Measurements from ENCODE around the gene KIAA0930.

The KIAA0930 gene

GRCh38 chr22:45166932-45167331 is 73.8 kb downstream of the KIAA0930 start:
- Histone ChIP-seq H3K9ac (ENCODE audit: low read length) (no peak overlapping the region), H3K9me3 (ENCODE audit: insufficient read depth, low read length) (no peaks in the 10 kb centered on the region), H3K4me3 (ENCODE audit: insufficient read depth, low read length, poor library complexity, severe bottlenecking) (no peak overlapping the region), H3K27ac (ENCODE audit: low read depth, low read length) (no peak overlapping the region), H3K36me3 (ENCODE audit: low read length) (peaks cover 39% of the 10 kb centered on the region), H4K20me1 (ENCODE audit: low read depth, low read length) (peaks cover 8% of the 10 kb centered on the region; the same call in 1 of the 2 replicates), H3K27me3 (ENCODE audit: low read length) (no peaks in the 10 kb centered on the region), H3F3A (ENCODE audit: insufficient read depth) (no peaks in the 10 kb centered on the region), H2AFZ (ENCODE audit: low read depth, low read length, severe bottlenecking) (no peak overlapping the region), H3K9me2 (replicated peaks; ENCODE audit: insufficient read depth, low read length) (no peaks in the 10 kb centered on the region), H3K79me2 (ENCODE audit: insufficient read depth, low read length) (peaks cover 90% of the 10 kb centered on the region), H3K4me2 (ENCODE audit: low read depth, low read length, poor library complexity, severe bottlenecking) (no peak overlapping the region)
- TF ChIP-seq EZH2phosphoT487 (conservative IDR thresholded peaks at IDR 0.05; ENCODE audit: low read length) = no peak
- TF ChIP-seq CTCF (IDR thresholded peaks at IDR 0.05; ENCODE audit: insufficient read depth, low read length, poor library complexity, severe bottlenecking) = no peak

GRCh38 chr22:45164270-45165088 is 76.2 kb downstream of the KIAA0930 start:
- Histone ChIP-seq H4K20me1 (ENCODE audit: low read depth, low read length) (peaks cover 8% of the 10 kb centered on the region; the same call in 1 of the 2 replicates), H3K79me2 (ENCODE audit: insufficient read depth, low read length) (peaks cover 89% of the 10 kb centered on the region)
- TF ChIP-seq CTCF (IDR thresholded peaks at IDR 0.05; ENCODE audit: insufficient read depth, low read length, poor library complexity, severe bottlenecking) (no peak), EZH2phosphoT487 (conservative IDR thresholded peaks at IDR 0.05; ENCODE audit: low read length) (no peak)

GRCh38 chr22:45163451-45164269 is 77.0 kb downstream of the KIAA0930 start, which contains the start of gene NUP50:
NUP50 (plus strand) TSS chr22:45163925; CDS start chr22:45168178, 4,253 bp downstream.
- peak within 1 kb of the TSS; percentile 81 for H3K4me2 ChIP-seq (ENCODE audit: low read depth, low read length, poor library complexity, severe bottlenecking)
- H3K9ac ChIP-seq (ENCODE audit: low read length) = peak within 1 kb of the TSS; percentile 87
- H3K9me2 ChIP-seq (replicated peaks; ENCODE audit: insufficient read depth, low read length) = no peaks in the 10 kb centered on the region
- TF ChIP-seq CTCF (IDR thresholded peaks at IDR 0.05; ENCODE audit: insufficient read depth, low read length, poor library complexity, severe bottlenecking) (no peak), EZH2phosphoT487 (conservative IDR thresholded peaks at IDR 0.05; ENCODE audit: low read length) (no peak)
- H3K36me3 ChIP-seq (ENCODE audit: low read length) = peaks cover 18% of the 10 kb centered on the region
- peak within 1 kb of the TSS; percentile 80 for H3K27ac ChIP-seq (ENCODE audit: low read depth, low read length)
- H3K9me3 ChIP-seq (ENCODE audit: insufficient read depth, low read length) = no peaks in the 10 kb centered on the region
- H3K79me2 ChIP-seq (ENCODE audit: insufficient read depth, low read length) = peaks cover 84% of the 10 kb centered on the region
- H3K27me3 ChIP-seq (ENCODE audit: low read length) = no peaks in the 10 kb centered on the region
- no peaks in the 10 kb centered on the region for H3F3A ChIP-seq (ENCODE audit: insufficient read depth)
- peaks cover 8% of the 10 kb centered on the region; the same call in 1 of the 2 replicates for H4K20me1 ChIP-seq (ENCODE audit: low read depth, low read length)
- peak within 1 kb of the TSS; percentile 94 for H3K4me3 ChIP-seq (ENCODE audit: insufficient read depth, low read length, poor library complexity, severe bottlenecking)
- H2AFZ ChIP-seq (ENCODE audit: low read depth, low read length, severe bottlenecking) = peak within 1 kb of the TSS; percentile 93

More at GRCh38 chr22:45164270-45165088, 76.2 kb downstream of the KIAA0930 start:
- Histone ChIP-seq H2AFZ (ENCODE audit: low read depth, low read length, severe bottlenecking) (peak overlapping the region; percentile 93), H3K9ac (ENCODE audit: low read length) (peak overlapping the region; percentile 87), H3K27me3 (ENCODE audit: low read length) (no peaks in the 10 kb centered on the region), H3K36me3 (ENCODE audit: low read length) (peaks cover 19% of the 10 kb centered on the region), H3K9me2 (replicated peaks; ENCODE audit: insufficient read depth, low read length) (no peaks in the 10 kb centered on the region), H3K4me3 (ENCODE audit: insufficient read depth, low read length, poor library complexity, severe bottlenecking) (peak overlapping the region; percentile 94), H3K27ac (ENCODE audit: low read depth, low read length) (peak overlapping the region; percentile 80), H3K4me2 (ENCODE audit: low read depth, low read length, poor library complexity, severe bottlenecking) (peak overlapping the region; percentile 81), H3K9me3 (ENCODE audit: insufficient read depth, low read length) (no peaks in the 10 kb centered on the region), H3F3A (ENCODE audit: insufficient read depth) (no peaks in the 10 kb centered on the region)
